Spinal cord (tissue), 10 donors: ENCODE measurements around the gene BARD1. TPM values are rescaled to one million over a fixed set of nuclear protein-coding genes. Genes with fewer than 3 reads are reported as not detected.

Experiments
- DNase-seq, 6 donors: peaks; one replicate each; pipeline versions ENCODE4 v3.0.0 to v3.0.0-alpha.2; 2013 to 2015; ENCODE audit warnings: low spot score in 6 of 6, low read depth in 4 of 6
- H3K27ac ChIP-seq: one replicate; pipeline ENCODE4 v1.5.1; 2013; ENCODE audit warnings: low read depth, low read length, control low read depth
- H3K27me3 ChIP-seq: one replicate; pipeline ENCODE4 v1.6.1; 2013; ENCODE audit warnings: low read length; ENCODE audit not compliant: control insufficient read depth, insufficient read depth
- H3K36me3 ChIP-seq: one replicate; pipeline ENCODE4 v1.6.1; 2013; ENCODE audit warnings: low read length; ENCODE audit not compliant: control insufficient read depth, insufficient read depth
- H3K4me1 ChIP-seq: one replicate; pipeline ENCODE4 v1.6.1; 2013; ENCODE audit warnings: low read length; ENCODE audit not compliant: control insufficient read depth, insufficient read depth
- H3K4me3 ChIP-seq: one replicate; pipeline ENCODE4 v1.5.1; 2013; ENCODE audit warnings: low read depth, low read length, control low read depth
- H3K9me3 ChIP-seq: one replicate; pipeline ENCODE4 v1.6.1; 2013; ENCODE audit warnings: low read length; ENCODE audit not compliant: control insufficient read depth, insufficient read depth
- WGBS: methylation state at CpG from one replicate; pipeline ENCODE4 v1.1.5; 2013; ENCODE audit warnings: missing lambda C conversion rate; ENCODE audit not compliant: insufficient coverage; 5-methylcytosine and 5-hydroxymethylcytosine counted together
- polyA plus RNA-seq, 2 donors: library from polyadenylated mRNA; unstranded; fragments of 120-200 nt; gene quantifications; one replicate each; pipeline ENCODE4 v1.2.1, GENCODE V29; 2013; ENCODE audit not compliant: insufficient read length in 2 of 2
- total RNA-seq, 2 donors: library from RNA; depleted of rRNA in 1 of 2; stranded (reverse); fragments of 120-200 nt in 1 of 2; fragments of >200 nt in 1 of 2; gene quantifications; one replicate each; pipeline versions ENCODE4 v1.2.3 to v1.2.4, GENCODE V29; 2013 to 2014
- donor health status: healthy.

BARD1 gene
- total and polyA plus RNA-seq, 4 donors, result 7.2 to 49.8 (median 19.1) TPM

DNA sequence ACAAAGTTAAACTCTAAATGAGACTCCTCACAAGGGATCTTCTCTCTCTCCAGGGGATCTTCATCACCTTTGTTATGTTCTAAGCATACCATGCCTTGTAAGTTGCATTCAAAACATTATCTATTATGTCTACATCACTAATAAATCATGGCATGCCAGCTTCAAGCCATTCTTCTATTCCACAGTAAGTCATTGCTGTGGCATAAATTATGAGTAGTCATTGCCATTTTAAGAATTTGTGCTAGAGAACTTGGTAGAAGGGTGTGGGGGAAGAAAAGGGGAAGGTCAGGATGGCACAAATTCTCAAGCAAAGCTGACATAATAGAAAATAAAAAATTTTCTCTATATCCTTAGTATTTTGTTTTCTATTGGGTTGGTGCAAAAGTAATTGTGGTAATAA lies 33.5 kb downstream of the BARD1 start:
- H3K27ac ChIP-seq, result no peak overlapping the region
- no peak for DNase-seq
- H3K4me1 ChIP-seq, result no peaks in the 10 kb centered on the region
- no peaks in the 10 kb centered on the region for H3K36me3 ChIP-seq
- H3K27me3 ChIP-seq, result no peaks in the 10 kb centered on the region
- no peak overlapping the region for H3K4me3 ChIP-seq
- H3K9me3 ChIP-seq, result no peaks in the 10 kb centered on the region

DNA sequence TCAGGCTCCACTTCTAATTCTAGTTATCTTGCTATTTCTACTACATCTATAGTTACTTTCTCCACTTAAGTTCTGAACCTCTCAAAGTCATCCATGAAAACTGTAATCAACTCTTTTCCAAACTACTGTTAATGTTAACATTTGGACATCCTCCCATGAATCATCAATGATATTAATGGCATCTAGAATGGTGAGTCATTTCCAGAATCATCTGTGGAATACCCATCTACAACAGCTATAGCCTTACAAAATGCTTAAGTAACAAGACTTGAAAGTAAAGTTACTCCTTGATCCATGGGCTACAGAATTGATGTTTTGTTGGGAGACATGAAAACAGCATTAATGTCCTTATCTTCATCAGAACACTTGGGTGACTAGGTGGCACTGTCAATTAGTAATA lies 35.4 kb downstream of the BARD1 start:
- no peak for DNase-seq
- no peak overlapping the region for H3K27ac ChIP-seq
- H3K36me3 ChIP-seq, result no peaks in the 10 kb centered on the region
- no peaks in the 10 kb centered on the region for H3K9me3 ChIP-seq
- H3K27me3 ChIP-seq, result no peaks in the 10 kb centered on the region
- no peaks in the 10 kb centered on the region for H3K4me1 ChIP-seq
- H3K4me3 ChIP-seq, result no peak overlapping the region

DNA sequence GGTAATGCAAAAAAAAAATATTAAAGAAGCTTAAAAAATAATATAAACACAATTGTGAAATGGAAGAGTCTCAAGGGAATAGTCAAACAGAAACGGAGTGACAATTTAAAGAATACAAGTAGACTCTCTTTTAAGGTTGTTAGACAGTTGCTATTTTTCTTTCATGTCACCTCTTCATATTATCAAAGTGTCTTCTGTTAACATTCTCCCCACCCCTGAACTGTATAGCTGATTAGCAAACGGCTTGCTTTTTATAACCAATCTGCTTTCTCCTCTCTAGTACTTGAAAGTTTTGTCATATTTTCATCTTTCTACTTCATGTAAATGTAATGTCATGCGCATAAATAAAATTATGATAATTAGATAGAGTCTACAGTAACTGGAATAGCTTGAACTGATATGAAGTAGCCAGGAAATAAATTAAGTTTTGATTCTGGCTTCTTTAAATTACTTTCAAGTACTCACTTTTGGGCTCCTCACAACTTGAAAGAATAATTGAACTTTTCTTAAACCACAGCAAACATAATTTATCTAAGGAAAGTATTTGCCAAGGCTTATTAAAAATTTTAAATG lies 37.0 kb downstream of the BARD1 start:
- Histone ChIP-seq H3K36me3 (no peaks in the 10 kb centered on the region), H3K27ac (no peak overlapping the region), H3K9me3 (no peaks in the 10 kb centered on the region), H3K27me3 (no peaks in the 10 kb centered on the region), H3K4me3 (no peak overlapping the region), H3K4me1 (no peaks in the 10 kb centered on the region)
- no CpG with 5 or more reads among the region's 3 CpGs for WGBS
- DNase-seq, result no peak

DNA sequence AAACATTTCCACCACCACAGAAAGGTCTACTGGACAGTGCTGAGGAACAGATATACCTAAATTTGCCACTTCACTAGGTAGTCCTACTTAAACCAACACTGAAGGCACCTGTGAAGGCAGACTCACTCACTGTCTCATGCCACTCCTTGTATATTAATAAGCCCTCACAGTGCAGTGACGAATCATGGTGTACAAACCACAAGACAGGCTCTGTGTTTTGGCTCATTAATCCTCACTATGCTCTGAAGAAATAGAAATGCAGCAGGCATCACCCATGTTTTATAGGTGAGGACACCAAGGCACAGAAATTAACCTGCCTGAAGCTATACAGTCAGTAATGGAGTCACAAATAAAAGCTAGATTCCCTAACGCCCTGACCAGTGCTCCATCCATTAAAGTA lies 44.3 kb downstream of the BARD1 start:
- H3K4me1 ChIP-seq, result no peaks in the 10 kb centered on the region
- H3K9me3 ChIP-seq, result no peaks in the 10 kb centered on the region
- no peak for DNase-seq
- H3K4me3 ChIP-seq, result no peak overlapping the region
- no peaks in the 10 kb centered on the region for H3K27me3 ChIP-seq
- 86% methylated on average over 2 of the region's 2 CpGs for WGBS
- H3K36me3 ChIP-seq, result no peaks in the 10 kb centered on the region
- H3K27ac ChIP-seq, result no peak overlapping the region

DNA sequence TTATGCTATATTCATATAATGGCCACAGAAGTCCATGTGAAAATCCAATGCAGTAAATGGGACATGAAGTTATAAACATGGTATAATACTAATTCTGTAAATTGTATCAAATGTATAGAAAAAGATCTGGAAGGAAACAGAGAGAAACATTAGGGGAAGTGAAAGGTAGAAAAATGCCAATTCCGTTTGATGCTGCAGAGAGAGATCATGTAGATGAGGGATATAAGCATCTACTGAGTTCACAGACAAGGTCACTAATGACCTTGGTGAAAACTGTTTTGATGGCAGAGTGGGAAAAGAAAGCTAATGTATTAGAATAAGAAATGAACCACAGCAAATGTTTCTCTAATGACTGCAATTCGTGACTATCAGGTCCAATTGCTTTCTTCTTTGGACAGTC lies 56.0 kb downstream of the BARD1 start:
- no peaks in the 10 kb centered on the region for H3K9me3 ChIP-seq
- no peaks in the 10 kb centered on the region for H3K36me3 ChIP-seq
- WGBS, result 45% methylated on average over 2 of the region's 2 CpGs
- no peaks in the 10 kb centered on the region for H3K4me1 ChIP-seq
- H3K4me3 ChIP-seq, result no peak overlapping the region
- no peaks in the 10 kb centered on the region for H3K27me3 ChIP-seq
- no peak overlapping the region for H3K27ac ChIP-seq
- no peak for DNase-seq

DNA sequence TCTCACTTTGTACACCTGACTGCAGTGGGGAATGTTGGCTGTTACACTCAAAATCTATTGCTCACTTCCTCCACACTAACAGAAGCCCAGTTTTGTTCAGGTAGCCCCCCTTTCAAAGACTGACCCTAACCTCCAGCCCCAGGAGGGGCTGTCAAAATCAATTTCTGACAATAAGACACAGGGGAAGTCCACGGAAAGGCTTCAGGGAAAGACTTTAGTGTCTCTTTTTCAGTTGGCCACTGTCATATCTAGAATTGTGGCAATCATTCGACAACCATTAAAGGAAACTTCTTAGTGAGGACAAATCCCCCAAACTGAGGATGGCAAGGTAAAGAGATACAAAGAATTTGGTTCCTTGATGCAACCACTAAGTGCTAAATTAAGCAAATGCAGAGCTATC lies 59.0 kb downstream of the BARD1 start:
- Histone ChIP-seq H3K9me3 (no peaks in the 10 kb centered on the region), H3K4me3 (no peak overlapping the region), H3K4me1 (no peaks in the 10 kb centered on the region), H3K36me3 (no peaks in the 10 kb centered on the region), H3K27me3 (no peaks in the 10 kb centered on the region), H3K27ac (no peak overlapping the region)
- no peak for DNase-seq
- WGBS, result 86% methylated on average over 1 of the region's 2 CpGs

DNA sequence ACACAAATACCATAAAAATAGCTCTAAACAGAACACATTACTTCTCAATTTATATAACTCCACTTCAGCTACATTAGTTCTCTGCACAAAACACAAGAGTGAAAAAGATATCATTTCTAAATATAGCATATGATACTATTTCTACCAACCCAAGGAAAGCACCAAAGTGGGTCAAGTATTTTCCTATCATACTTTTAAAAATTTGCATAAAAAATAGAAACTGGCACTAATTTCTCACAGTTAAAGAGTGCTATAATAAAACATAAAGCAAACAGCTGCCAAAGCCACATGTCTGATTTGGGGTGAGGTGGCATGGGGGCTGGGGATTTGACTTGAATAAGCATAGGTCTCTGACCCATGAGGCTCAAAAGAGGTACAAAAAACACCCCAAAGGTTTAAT lies 61.5 kb downstream of the BARD1 start:
- Histone ChIP-seq H3K4me1 (no peaks in the 10 kb centered on the region), H3K9me3 (no peaks in the 10 kb centered on the region), H3K36me3 (peaks cover 2% of the 10 kb centered on the region), H3K27ac (no peak overlapping the region), H3K4me3 (no peak overlapping the region), H3K27me3 (no peaks in the 10 kb centered on the region)
- DNase-seq, result no peak

DNA sequence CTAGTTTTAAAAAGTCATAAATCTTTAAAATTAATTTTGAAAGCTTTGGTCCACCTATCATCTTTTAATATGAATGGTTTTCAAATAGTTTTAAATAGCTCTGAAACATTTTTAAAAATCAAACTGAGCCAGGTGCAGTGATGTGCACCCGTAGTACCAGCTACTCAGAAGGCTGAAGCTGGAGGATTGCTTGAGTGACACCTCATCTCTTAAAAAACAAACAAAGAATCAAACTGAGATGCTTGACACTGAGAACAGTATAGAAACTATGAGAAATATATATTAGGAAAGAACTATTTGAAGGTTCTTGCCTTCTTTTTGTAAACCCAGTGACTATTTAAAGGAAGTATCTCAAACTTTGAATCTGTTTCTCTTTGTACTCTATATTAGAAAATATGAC lies 67.4 kb downstream of the BARD1 start:
- Histone ChIP-seq H3K4me3 (no peak overlapping the region), H3K4me1 (no peaks in the 10 kb centered on the region), H3K27ac (no peak overlapping the region), H3K9me3 (no peaks in the 10 kb centered on the region), H3K27me3 (no peaks in the 10 kb centered on the region), H3K36me3 (peaks cover 2% of the 10 kb centered on the region)
- no peak for DNase-seq
- no CpG with 5 or more reads among the region's 1 CpG for WGBS

DNA sequence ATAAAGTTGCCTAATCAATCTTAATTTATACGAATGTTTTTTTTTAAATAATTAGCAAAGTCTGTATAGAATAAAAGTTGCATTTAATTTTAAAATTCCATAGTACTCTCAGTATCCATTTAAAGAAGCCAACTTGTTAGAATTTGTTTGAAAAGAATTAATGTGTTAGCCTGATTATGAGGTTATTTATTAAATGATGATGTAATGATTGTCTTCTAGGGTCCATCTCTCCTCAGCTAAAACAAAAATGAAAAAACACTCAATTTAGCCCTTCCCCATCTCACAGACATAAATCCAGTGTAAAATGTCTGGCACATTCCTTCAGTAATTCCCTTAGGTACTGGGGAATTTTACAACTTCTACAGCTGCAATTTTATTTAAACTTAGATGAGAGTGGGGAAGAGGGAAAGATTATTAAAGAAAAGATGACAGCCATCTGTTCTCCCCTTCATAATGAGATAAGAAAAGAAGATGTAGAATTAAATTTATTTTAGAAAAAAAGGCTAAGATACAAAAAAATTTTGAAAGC lies 68.6 kb downstream of the BARD1 start:
- Histone ChIP-seq H3K4me3 (no peak overlapping the region), H3K9me3 (no peaks in the 10 kb centered on the region), H3K27ac (no peak overlapping the region), H3K27me3 (no peaks in the 10 kb centered on the region), H3K4me1 (no peaks in the 10 kb centered on the region), H3K36me3 (peaks cover 2% of the 10 kb centered on the region)
- WGBS, result no CpG with 5 or more reads among the region's 1 CpG
- DNase-seq, result no peak

DNA sequence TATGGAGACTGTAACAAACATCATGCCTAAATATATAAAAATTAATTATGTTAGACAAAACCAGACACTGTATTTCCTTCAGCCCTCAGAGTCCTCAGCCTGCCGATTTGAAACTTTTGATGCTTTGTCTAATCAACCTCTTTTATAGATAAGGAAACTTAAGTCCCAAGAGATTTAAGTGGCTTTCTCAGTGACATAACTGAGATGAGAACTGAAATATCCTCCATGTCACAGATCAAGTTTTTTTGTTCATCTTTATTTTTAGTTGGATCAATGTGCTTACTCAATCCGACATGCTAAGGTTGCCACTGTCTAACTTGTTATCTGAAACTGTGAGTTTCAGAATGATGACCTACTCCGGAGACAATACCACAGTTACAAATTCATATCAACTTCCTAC lies 72.3 kb downstream of the BARD1 start:
- no peaks in the 10 kb centered on the region for H3K27me3 ChIP-seq
- H3K9me3 ChIP-seq, result no peaks in the 10 kb centered on the region
- no peak overlapping the region for H3K27ac ChIP-seq
- H3K4me1 ChIP-seq, result no peaks in the 10 kb centered on the region
- H3K36me3 ChIP-seq, result no peaks in the 10 kb centered on the region
- WGBS, result no CpG with 5 or more reads among the region's 3 CpGs
- H3K4me3 ChIP-seq, result no peak overlapping the region
- no peak for DNase-seq
